GM18519 (cell line): ENCODE results near the gene DSE.

ENCODE experiments used
- ATAC-seq: cut with Tn5 transposase; IDR thresholded peaks from one replicate; pipeline ENCODE4 v1.9.1; 2021; ENCODE audit warnings: mild to moderate bottlenecking, moderate library complexity; ENCODE audit not compliant: unreplicated experiment, low FRiP score

DSE gene

DNA sequence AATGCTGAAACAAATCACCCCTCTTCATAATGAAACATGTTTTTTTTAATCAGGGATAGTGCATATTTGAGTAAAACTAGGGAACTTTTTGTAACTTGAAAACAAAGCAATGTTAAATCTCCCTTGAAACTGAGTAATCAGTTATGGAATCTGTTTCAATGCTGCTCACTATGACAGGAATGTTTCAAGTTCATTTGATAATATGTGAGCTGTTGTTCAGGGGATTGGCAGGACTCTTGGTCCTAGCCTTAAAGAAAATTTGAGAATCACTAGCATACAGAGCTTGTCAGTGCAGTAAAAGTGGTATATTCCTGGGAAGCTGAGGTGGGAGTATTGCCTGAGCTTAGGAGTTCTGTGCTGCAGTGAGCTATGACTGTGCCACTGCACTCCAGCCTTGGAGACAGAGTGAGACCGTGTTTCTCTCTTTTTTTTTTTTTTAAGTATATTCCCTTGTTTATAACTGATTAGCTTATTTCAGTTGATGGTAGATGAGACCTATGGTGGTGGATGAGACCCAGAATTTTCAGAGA lies 68.8 kb downstream of the DSE start:
- no peak for ATAC-seq

DNA sequence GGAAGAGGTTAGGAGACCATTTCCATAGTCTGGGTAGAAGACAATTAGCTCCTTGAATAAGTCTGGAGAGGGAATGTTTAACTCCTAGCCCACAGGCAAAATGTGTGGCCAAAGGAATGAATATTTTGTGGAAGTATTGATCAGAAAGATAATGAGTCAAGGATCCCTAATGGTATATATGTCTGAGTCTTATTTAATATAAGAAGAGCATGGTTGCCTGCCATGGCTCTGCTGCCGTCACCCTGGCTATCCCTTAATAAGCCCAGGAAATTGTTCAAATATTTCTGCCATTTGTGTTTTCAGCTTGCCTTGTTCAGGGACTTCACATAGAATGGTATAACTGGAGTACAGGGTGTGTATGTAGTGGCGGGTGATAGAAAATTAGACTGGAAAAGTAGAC lies 72.4 kb downstream of the DSE start:
- ATAC-seq: no peak

DNA sequence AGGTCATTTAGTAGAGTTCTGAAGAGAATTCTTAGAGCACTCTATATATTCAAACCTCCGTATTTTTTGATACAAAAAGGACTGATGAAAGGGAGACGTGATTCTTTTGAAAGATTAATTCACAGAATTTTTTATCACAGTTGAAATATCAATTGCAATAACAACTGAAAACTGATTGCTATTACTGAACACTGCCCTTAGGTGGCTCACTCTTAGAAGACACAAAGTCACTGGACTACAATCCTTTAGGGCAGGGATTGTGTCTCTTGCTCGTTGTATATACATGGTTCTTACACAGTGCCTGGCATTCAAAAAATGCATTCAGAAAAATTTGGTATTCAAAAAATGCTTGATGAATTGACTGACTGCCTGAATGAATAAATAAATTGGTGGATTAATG lies 73.3 kb downstream of the DSE start:
- peak; percentile 72 for ATAC-seq

DNA sequence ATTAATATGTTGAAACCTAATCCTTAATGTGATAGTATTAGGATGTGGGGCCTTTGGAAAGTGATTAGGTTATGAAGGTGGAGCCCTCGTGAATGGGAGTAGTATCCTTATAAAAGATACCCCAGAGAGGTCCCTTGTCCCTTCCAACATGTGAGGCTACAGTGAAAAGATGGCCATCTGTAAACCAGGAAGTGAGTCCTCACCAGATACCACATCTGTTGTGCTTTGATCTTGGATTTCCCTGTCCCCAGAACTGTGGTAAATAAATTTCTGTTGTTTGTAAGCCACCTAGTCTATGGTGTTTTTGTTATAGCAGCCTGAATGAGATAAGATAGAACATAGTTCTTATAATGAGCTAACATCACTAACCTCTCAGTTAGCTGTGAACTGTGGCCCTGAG lies 73.8 kb downstream of the DSE start:
- no peak for ATAC-seq

DNA sequence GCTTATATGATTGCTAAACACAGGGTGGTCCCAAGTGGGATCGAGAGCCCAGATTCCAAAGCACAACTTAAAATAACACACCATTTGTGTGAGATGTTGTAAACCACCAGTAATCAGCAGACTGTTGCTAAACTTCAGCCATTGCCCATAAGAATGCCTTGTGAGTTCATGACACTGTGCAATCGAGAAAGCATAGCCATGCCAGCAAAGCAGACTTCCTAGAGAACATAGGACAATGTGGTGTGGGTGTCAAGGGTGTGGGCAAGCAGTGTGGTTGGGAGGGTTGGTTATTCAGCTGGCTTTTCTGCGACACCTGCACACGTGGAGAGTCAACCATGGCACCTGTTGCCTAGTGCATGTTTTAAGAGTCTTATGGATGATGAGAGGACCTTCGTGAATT lies 74.4 kb downstream of the DSE start:
- ATAC-seq: no peak

DNA sequence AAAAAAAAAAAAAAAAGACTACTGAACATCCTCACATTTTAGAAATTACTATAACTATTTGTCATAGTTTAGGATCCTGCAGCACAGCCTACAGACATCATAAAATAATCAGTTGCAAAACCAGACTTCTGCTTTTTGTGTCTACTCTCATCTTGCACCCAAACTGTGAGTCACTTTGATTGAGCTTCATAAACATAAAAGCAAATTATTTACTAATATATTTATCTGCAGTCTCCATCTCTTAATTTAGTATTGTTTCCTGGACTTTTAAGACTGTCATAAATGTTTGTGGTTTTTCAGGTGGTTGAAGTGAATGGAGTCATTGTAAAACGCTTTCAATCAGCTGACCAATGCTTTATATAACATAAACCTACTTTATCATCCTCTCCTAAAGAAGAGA lies 75.7 kb downstream of the DSE start:
- no peak for ATAC-seq

DNA sequence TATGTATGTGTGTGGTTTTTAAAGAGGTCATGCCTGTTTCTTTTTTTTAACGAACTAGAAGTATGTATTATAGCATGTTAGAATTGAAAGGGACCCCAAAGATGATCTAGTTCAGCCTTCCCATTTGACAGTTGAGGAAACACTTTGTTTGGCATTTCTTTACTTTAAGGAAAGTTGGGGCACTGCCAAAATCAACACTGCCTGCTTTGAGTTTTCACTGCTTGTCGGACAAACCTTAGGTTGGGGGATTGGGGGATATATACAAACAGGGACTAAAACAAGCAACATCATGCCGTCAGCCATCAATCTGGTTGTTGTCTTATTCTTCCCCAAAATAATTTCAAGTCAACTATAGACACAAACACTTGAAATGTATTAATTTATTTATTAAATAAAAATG lies 76.3 kb downstream of the DSE start:
- ATAC-seq: no peak

DNA sequence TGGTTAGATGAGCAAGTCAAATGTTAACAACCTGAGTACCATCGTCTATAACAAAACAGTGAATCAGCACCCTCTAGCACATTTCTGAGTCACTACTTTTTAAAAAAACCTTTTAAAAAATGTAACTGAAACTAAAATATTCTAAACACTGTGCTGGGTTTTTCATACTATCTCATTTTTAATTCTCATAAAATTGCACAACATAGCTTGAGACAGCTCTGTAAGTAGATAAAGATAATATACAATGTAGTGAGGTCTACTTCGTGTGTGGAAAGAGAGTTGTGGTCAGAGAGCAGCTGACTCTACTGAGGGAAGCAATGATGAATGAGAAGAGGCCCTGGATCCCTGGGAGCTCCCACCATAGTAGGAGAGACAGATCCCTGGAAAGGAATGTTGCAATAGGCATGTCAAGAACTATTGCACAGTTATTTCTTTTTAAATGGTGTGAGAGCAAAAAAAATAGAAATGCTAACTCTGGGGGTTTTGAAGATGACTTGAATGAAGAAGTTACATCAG lies 76.8 kb downstream of the DSE start:
- ATAC-seq: no peak

DNA sequence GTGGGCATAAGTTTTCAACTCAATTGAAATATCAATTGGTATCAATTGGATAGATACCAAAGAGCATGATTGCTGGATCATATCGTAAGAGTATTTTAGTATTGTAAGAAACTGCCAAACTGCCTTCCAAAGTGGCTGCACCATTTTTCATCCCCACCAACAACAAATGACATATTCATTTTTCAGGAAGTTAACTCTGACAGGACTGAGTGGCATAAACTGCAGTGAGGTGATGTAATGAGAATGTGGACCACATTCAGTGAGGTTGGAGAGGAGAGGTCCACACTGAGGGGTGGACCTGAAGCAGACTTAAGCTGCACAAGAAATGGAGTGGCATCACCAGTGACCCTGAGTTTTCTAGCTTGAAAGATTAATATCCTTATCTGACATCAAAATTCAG lies 78.8 kb downstream of the DSE start:
- no peak for ATAC-seq

DNA sequence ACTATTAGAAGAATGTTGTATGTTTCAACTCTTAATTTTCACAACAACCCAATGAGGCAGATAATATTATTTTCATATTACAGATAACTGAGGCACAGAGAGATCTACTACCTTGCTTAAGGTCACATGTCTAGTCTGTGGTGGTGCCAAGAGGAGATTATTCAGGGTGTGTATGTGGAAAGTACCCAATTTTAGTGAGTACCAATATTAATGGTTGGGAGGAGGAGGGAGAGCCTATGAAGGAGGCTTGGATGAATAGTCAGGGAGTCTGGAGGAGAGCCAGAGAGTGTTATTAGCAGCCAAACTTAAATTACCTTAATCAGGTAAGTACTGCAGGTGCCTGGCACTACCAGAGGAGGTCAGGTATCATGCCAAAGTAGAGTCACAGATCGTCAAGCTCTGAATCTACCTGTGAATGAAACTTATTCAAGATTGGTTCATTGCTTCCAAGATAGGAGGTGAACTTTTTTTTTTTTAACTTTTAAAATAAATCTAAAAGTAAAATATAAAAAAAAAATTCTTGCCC lies 79.5 kb downstream of the DSE start:
- no peak for ATAC-seq

DNA sequence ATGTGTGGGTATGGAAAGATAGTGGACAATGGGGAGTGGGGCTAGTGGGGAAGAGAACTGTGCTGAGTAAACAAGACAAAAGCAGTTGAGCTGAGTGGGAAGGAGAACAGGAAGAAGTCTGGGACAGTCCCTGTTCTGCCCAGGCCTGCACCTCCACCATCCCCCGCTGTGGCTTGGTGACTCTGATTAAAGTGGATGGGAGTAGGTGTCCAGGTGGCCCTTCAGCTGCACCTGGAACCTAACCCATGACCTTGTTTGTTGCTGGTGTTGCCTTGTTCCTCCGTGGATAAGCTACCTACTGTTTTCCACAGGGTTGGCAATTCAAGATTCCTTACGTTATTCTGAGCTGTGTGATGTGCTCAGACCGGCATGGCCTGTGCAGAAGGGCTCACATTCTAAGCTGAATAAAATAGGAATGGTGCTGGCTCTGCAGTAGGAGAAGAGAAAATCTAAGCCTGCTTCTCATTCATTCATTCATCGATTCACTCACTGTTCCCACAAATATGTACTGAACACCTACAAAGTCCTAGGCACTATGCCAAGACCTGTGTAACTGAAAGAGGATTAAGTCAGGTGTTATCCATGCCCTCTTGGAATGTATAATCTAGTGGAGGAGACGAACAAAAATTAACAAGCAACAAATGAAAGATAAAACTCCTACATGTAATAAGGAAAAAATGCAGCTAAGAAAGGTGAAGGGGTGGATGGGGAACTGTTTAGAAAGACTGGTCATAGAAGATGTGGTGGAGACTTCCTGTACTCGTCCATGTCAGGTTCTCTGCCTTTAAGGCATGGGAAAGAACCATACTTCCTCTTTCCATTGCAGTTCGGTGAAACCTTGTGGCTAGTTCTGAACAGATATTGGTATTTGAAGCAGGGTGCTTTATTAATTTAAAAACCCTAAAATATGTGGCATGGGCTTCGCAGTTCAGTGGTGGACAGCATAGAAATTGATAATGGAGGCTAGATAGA lies 80.3 kb downstream of the DSE start:
- ATAC-seq: peak; percentile 83

DNA sequence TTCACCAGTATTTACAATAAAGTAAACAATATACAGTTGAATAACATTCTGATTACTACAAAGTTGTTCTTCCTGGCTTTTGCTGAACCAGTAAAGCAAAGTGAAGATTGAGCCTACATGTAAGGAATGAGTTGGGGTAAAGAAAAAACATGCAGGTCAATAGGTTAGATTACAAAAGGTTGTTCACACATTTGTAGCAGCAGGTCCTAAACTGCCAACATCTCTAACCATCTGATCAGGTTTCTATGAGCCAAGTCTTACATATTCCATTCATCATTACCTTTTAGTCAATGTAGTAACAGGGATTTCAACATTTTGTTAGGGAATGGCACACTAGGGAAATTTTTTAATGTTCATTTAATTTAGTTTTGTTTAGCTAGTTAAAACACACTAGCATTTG lies 81.2 kb downstream of the DSE start:
- ATAC-seq: no peak

DNA sequence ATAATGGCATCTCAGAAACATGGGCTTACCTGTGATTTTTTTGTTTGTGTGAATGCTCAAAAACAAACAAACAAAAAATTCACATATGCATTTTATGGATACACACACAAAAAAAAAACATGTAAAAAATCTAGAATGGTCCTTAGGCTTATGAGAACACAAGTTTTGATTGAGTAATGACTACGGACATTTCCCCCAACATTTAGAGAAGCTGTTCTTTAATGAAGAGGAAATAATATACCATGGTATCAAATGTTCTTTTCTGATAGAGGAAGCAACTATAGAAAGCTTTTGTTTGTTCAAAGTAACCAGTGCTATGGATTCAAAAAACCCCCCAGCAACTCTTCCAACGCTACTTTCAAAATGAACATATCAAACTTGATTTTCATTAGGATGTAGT lies 81.8 kb downstream of the DSE start:
- ATAC-seq: no peak

DNA sequence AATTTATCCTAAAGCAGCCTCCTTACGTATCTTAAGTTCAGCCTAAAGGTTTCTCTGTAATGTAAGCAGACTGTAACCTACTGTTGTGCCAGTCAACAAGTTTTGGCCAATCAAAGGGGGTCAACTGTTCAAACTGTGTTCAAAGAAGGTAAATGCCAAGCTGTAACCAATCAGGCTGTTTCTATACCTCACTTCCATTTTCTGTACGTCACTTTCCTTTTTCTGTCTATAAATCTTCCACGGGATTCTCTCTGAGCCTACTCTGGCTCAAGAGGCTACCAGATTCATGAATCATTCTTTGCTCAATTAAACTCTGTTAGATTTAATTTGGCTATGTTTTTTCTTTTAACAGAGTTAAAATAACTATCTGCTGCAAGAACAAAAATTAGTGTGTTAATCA lies 85.4 kb downstream of the DSE start:
- no peak for ATAC-seq

DNA sequence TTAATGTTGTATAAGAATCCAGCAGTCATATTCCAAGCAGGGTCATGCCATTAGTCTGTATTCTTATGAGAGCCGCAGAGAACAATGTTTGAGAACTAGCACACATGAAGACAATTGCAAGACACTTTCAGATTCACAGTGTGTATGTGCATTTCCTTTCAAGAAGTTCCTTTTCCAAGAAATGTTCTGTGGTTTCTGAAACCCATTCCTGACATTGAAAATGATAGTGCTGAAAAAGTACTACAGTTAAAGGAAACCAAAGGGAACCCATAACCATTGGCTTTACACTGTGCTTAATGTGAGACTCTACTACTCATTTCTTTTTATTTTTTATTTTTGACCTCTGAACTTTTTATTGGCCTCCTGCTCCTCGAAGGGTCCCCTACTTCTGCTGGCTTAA lies 86.2 kb downstream of the DSE start:
- no peak for ATAC-seq

DNA sequence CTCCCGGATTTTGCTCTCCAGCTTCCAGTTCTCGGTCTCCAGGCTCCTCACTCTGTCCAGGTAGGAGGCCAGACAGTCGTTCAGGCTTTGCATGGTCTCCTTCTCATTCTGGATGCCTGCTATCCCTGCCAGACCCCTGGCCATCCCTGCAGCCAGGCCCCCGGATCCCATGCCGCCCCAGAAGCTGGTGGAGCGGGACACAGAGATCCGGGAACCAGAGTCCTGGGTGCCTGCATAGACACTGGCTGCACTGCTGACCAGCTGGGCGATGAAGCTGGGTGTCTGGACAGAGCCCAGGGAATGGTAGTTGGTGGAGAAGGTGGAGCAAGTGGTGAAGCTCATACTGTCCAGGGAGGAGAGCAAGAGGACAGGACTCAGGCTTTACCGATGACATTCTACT lies 87.5 kb downstream of the DSE start:
- ATAC-seq: no peak

DNA sequence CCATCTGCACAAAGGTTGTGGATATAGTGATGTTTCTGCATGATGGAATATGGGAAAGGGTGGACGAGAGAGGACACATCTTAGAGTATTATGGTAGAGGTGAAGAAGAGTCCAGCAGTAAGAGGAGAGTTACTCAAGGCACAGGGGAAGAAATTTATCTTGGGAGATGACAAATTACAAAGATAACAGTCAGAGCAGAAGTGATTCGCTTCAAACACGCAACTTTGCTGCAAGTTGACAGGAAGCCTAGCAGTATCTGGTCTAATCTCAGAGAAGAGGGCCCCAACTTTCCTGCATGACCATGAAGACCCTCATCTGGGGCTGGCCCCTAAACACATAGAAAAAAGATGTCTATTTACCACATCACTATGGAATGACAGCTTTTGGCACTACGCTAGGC lies 89.2 kb downstream of the DSE start:
- ATAC-seq: no peak

DNA sequence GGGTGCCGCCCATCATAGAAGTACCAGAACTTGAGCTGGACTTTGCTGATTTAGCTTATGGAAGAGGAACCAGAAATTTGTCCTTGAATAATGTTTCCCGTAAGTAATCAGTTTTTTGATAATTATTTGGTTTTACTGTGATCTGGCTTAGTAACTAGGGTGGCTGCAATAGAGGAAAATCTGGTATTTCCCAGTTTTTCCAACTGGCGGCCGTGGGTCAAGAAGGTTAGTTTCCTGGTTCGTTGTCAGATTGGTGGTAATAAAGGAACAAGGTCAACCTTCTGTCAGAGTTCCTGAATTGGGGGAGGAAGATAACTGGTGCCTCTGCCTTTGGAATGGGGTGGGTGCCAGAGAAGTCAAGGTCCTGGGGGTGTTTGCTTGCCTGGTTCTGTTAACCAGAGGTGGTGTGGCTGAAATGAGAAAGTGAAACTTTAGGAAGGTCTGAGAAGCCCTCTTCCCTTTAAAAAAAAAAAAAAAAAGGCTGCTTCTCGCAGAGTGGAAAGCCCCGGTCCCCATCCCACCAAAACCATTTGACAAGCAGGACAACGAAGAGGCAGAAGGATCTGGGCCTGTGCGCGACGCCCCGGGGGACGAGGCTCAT lies 90.7 kb downstream of the DSE start, which contains the start of gene CALHM6:
CALHM6 (plus strand) TSS at position 45 of the 601 bp plus-strand sequence; CDS start at position 600, 555 bp downstream.
- ATAC-seq: no peak

DNA sequence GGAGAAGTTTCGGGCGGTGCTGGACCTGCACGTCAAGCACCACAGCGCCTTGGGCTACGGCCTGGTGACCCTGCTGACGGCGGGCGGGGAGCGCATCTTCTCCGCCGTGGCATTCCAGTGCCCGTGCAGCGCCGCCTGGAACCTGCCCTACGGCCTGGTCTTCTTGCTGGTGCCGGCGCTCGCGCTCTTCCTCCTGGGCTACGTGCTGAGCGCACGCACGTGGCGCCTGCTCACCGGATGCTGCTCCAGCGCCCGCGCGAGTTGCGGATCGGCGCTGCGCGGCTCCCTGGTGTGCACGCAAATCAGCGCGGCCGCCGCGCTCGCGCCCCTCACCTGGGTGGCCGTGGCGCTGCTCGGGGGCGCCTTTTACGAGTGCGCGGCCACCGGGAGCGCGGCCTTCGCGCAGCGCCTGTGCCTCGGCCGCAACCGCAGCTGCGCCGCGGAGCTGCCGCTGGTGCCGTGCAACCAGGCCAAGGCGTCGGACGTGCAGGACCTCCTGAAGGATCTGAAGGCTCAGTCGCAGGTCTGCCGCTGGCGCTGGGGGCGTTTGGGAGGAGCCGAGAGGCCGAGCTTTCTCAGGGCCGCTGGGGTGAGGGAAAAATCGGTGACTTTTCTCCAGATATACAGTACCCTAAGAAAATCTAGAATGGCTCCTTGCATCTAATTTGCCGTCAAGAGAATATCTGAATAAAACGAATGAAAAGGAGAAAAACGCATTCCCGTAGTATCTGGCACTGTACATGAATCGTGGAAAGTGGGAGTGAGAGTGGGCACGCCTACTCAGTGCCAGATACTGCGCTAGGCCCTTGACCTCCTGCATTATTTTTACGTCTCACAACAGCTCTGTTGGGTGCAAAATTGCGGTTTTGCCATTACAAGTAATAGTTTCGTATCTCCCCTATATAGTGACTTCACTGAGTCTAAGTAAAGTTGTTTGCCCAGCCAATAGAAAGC lies 91.5 kb downstream of the DSE start:
- peak; percentile 76 for ATAC-seq

DNA sequence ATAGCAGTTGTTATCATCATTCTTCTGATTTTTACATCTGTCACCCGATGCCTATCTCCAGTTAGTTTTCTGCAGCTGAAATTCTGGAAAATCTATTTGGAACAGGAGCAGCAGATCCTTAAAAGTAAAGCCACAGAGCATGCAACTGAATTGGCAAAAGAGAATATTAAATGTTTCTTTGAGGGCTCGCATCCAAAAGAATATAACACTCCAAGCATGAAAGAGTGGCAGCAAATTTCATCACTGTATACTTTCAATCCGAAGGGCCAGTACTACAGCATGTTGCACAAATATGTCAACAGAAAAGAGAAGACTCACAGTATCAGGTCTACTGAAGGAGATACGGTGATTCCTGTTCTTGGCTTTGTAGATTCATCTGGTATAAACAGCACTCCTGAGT lies 92.6 kb downstream of the DSE start:
- no peak for ATAC-seq
